Breast epithelium (tissue), 4 donors: ENCODE measurements around the gene XYLT1. TPM values are rescaled to one million over a fixed set of nuclear protein-coding genes. Genes with fewer than 3 reads are reported as not detected.

Experiments
- DNase-seq, 2 donors: peaks; one replicate each; pipeline ENCODE4 v3.0.0-alpha.2; 2019; ENCODE audit warnings: low spot score in 2 of 2
- H3K27ac ChIP-seq, 2 donors: fragments of 200-600 bp; sonication (generic) in 1 of 2; one replicate each; pipeline ENCODE4 v1.5.1; 2016 to 2019; ENCODE audit warnings: mild to moderate bottlenecking in 1 of 2
- H3K27me3 ChIP-seq, 2 donors: fragments of 200-600 bp; sonication (generic) in 1 of 2; one replicate each; pipeline versions ENCODE4 v1.5.1 to v1.6.0; 2017 to 2019; ENCODE audit warnings: control low read depth in 1 of 2, mild to moderate bottlenecking in 1 of 2
- H3K36me3 ChIP-seq: fragments of 200-600 bp; one replicate; pipeline ENCODE4 v1.5.1; 2019
- H3K4me1 ChIP-seq, 2 donors: fragments of 200-600 bp; sonication (generic); one replicate each; pipeline ENCODE4 v1.5.1; 2016 to 2019; ENCODE audit warnings: control low read depth in 1 of 2
- H3K4me3 ChIP-seq, 3 donors: fragments of 200-600 bp; sonication (generic); 1 replicate in 2 of 3; 2 replicates in 1 of 3; pipeline ENCODE4 v1.5.1; 2016 to 2019; ENCODE audit warnings: mild to moderate bottlenecking in 3 of 3, moderate library complexity in 2 of 3
- H3K9me3 ChIP-seq, 2 donors: fragments of 200-600 bp; sonication (generic) in 1 of 2; one replicate each; pipeline ENCODE4 v1.5.1; 2016 to 2019; ENCODE audit warnings: control low read depth in 1 of 2
- POLR2A ChIP-seq: fragments of 450-650 bp; IDR thresholded peaks from one replicate; pipeline ENCODE4 v1.6.1; 2016; ENCODE audit warnings: antibody characterized with exemption, mild to moderate bottlenecking, moderate library complexity
- POLR2AphosphoS5 ChIP-seq, 3 donors: sonication (generic); formaldehyde crosslinking; IDR thresholded peaks; one replicate each; pipeline ENCODE4 v1.6.1; 2017; ENCODE audit warnings: antibody characterized with exemption in 3 of 3
- intact Hi-C: fragments of 100-400 bp; cut with DNase I; formaldehyde crosslinking; loops from one replicate; pipeline ENCODE4 v1.15.1; 2023; ENCODE audit warnings: low total_unique reads
- total RNA-seq, 3 donors: library from RNA; depleted of rRNA; stranded (reverse); fragments of >200 nt; gene quantifications; one replicate each; pipeline ENCODE4 v1.1.0, GENCODE V29; 2016
- TF ChIP-seq, protein P1 (sequence below), 3 donors: fragments of 450-650 bp; IDR thresholded peaks; one replicate each; pipeline ENCODE4 v1.5.1; 2016 to 2017; ENCODE audit warnings: antibody characterized with exemption in 3 of 3, mild to moderate bottlenecking in 3 of 3, moderate library complexity in 3 of 3

The XYLT1 gene
- total RNA-seq, 3 donors from 2014 or later: 11.9 to 32.8 (median 13.8) TPM

GRCh38 chr16:17347624-17348023 is 123.1 kb downstream of the XYLT1 start:
- no peaks in the 10 kb centered on the region for H3K4me1 ChIP-seq
- TF ChIP-seq POLR2AphosphoS5 (IDR thresholded peaks at IDR 0.05): no peak
- H3K36me3 ChIP-seq: no peaks in the 10 kb centered on the region
- no peak overlapping the region for H3K27ac ChIP-seq
- H3K4me3 ChIP-seq: no peak overlapping the region
- H3K9me3 ChIP-seq: no peaks in the 10 kb centered on the region
- H3K27me3 ChIP-seq: no peaks in the 10 kb centered on the region
- intact Hi-C loops: no loop called here
- DNase-seq: no peak

DNA sequence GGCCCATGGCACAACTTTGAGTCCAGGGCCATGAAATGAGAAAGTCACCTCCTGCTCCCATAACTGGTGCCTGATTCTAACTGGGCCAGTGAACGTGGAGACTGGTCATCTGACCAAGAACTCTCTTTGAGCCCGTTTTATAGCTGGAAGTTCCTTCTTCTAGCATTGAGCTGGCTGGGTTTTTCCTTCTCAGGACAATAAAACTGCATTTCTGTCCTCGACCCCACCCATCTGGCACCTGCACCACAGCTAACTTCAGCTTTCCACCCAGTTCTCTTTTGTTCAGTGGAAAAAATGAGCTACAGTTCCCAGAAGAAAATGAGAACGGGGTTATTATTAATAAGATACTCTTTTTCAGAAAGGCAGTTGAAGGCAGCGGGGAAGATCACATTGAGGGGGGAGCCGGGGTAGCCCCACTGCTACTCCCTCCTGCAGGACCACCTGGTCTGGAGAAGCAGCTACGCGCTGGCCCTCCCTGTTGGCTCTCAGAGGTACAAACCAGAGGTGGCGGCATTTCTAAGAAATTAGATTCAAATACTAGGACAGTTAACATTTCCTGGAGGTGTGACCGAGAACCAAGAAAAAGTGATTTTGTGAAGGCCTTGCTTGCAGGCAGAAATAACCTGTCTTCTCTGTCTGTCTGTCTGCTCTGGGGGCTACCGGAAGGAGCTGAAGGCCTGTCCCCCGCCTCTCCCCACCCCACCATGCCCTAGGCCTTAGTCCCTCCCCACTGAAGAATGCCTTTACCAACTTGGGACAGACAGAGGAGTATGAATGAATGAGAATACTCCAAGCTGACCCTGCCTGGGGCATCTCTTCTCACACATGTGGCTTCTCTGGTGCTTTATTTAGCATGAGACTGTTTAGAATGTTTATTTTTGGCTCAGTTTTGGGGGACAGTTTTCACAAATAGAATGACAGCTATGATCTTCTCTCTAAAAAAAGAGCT is 123.9 kb downstream of the XYLT1 start:
- TF ChIP-seq POLR2AphosphoS5 (IDR thresholded peaks at IDR 0.05): no peak
- TF ChIP-seq POLR2A: no peak
- TF ChIP-seq, protein P1, sequence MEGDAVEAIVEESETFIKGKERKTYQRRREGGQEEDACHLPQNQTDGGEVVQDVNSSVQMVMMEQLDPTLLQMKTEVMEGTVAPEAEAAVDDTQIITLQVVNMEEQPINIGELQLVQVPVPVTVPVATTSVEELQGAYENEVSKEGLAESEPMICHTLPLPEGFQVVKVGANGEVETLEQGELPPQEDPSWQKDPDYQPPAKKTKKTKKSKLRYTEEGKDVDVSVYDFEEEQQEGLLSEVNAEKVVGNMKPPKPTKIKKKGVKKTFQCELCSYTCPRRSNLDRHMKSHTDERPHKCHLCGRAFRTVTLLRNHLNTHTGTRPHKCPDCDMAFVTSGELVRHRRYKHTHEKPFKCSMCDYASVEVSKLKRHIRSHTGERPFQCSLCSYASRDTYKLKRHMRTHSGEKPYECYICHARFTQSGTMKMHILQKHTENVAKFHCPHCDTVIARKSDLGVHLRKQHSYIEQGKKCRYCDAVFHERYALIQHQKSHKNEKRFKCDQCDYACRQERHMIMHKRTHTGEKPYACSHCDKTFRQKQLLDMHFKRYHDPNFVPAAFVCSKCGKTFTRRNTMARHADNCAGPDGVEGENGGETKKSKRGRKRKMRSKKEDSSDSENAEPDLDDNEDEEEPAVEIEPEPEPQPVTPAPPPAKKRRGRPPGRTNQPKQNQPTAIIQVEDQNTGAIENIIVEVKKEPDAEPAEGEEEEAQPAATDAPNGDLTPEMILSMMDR (IDR thresholded peaks at IDR 0.05): no peak
- DNase-seq: no peak
- no peaks in the 10 kb centered on the region for H3K4me1 ChIP-seq
- intact Hi-C loops: no loop called here
- H3K9me3 ChIP-seq: no peaks in the 10 kb centered on the region
- H3K27ac ChIP-seq: no peak overlapping the region
- no peaks in the 10 kb centered on the region for H3K27me3 ChIP-seq
- no peaks in the 10 kb centered on the region for H3K36me3 ChIP-seq
- H3K4me3 ChIP-seq: no peak overlapping the region

DNA sequence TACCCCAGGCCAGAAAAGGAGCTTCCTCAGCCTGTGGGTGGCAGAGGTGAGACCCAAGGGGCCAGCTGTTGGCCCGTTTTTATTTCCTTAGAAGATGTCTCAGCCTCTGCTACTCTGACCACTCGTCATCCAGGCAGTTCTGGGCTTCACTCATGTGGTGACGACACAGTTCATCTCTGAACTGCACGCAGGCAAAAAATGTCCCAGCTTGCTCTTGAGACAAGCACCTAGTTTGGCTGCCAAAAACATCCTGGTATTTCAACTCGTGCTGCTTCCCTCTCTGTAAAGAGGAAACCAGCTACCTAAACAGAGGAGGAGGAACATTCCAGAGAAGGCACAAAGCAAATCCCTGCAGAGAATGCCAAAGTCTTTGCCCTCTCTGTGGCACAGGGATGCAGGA is 125.7 kb downstream of the XYLT1 start:
- Histone ChIP-seq H3K27me3 (no peaks in the 10 kb centered on the region), H3K36me3 (no peaks in the 10 kb centered on the region), H3K4me1 (no peaks in the 10 kb centered on the region), H3K4me3 (no peak overlapping the region), H3K27ac (peak overlapping the region; percentile 56 to 72), H3K9me3 (no peaks in the 10 kb centered on the region)
- DNase-seq: peak in 1 of 2 donors; percentile 89
- intact Hi-C loops: no loop called here
- TF ChIP-seq POLR2AphosphoS5 (IDR thresholded peaks at IDR 0.05): peak in 2 of 3 donors; percentile 48 to 49
- TF ChIP-seq POLR2A: no peak

GRCh38 chr16:17343728-17344127 is 127.0 kb downstream of the XYLT1 start:
- Histone ChIP-seq H3K9me3 (no peaks in the 10 kb centered on the region), H3K27ac (no peak overlapping the region), H3K27me3 (no peaks in the 10 kb centered on the region), H3K4me1 (no peaks in the 10 kb centered on the region), H3K36me3 (no peaks in the 10 kb centered on the region), H3K4me3 (no peak overlapping the region)
- intact Hi-C loops: no loop called here
- TF ChIP-seq POLR2AphosphoS5 (IDR thresholded peaks at IDR 0.05) (no peak), POLR2A (no peak)
- TF ChIP-seq, protein P1 (IDR thresholded peaks at IDR 0.05): no peak
- DNase-seq: no peak

DNA sequence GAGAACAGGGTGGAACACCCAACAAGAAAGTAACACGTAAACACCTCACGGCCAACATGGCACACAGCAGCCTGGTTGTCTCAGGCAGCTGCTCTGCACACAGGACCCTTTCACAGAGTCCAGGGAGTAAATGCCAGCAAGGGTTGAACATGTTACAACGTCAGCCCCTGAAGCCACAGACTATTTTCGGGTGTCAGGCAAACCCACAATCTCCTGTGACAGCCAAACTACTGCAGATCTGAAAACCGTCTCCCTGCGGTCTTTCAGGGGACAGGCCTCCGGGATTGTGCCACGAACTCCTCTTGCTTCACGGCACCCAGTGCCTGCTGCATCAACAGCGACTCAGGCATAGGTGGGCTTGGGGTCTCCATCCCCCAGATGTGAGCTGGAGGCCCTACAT is 127.7 kb downstream of the XYLT1 start:
- intact Hi-C loops: no loop called here
- DNase-seq: peak in 1 of 2 donors; percentile 77
- TF ChIP-seq, protein P1 (IDR thresholded peaks at IDR 0.05): no peak
- TF ChIP-seq POLR2AphosphoS5 (IDR thresholded peaks at IDR 0.05) (no peak), POLR2A (no peak)
- no peaks in the 10 kb centered on the region for H3K4me1 ChIP-seq
- peak overlapping the region in 1 of 2 donors; percentile 18 for H3K27ac ChIP-seq
- H3K4me3 ChIP-seq: no peak overlapping the region
- H3K27me3 ChIP-seq: no peaks in the 10 kb centered on the region
- H3K36me3 ChIP-seq: no peaks in the 10 kb centered on the region
- no peaks in the 10 kb centered on the region for H3K9me3 ChIP-seq

DNA sequence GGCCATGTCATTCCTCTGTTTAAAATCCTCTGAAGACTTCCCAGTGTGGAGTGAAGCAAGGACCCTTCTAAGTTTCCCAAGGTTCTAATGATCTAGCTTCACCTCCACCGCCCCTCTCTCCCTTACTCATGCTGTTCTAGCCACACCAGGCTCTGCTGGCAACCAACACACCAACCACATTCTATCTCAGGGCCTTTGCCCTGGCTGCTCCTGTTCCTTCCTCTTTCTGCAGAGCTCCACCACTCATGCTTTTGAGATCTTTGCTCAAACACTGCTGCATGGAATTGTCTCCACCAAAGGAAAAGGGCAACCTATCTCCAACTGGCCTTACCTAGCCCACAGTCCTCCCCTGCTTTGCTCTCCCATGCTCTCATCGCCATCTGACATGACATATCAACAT is 128.7 kb downstream of the XYLT1 start:
- no peak overlapping the region for H3K27ac ChIP-seq
- intact Hi-C loops: no loop called here
- no peak for TF ChIP-seq POLR2A
- TF ChIP-seq POLR2AphosphoS5 (IDR thresholded peaks at IDR 0.05): no peak
- TF ChIP-seq, protein P1 (IDR thresholded peaks at IDR 0.05): no peak
- DNase-seq: no peak
- H3K9me3 ChIP-seq: no peaks in the 10 kb centered on the region
- no peaks in the 10 kb centered on the region for H3K4me1 ChIP-seq
- H3K4me3 ChIP-seq: no peak overlapping the region
- no peaks in the 10 kb centered on the region for H3K27me3 ChIP-seq
- no peaks in the 10 kb centered on the region for H3K36me3 ChIP-seq
